HG03097 (cell line): Measurements from ENCODE around the gene SPTBN5.

ENCODE experiments used
- ATAC-seq: cut with Tn5 transposase; IDR thresholded peaks from one replicate; pipeline ENCODE4 v1.9.1; 2021; ENCODE audit not compliant: unreplicated experiment, low FRiP score

SPTBN5 gene

DNA sequence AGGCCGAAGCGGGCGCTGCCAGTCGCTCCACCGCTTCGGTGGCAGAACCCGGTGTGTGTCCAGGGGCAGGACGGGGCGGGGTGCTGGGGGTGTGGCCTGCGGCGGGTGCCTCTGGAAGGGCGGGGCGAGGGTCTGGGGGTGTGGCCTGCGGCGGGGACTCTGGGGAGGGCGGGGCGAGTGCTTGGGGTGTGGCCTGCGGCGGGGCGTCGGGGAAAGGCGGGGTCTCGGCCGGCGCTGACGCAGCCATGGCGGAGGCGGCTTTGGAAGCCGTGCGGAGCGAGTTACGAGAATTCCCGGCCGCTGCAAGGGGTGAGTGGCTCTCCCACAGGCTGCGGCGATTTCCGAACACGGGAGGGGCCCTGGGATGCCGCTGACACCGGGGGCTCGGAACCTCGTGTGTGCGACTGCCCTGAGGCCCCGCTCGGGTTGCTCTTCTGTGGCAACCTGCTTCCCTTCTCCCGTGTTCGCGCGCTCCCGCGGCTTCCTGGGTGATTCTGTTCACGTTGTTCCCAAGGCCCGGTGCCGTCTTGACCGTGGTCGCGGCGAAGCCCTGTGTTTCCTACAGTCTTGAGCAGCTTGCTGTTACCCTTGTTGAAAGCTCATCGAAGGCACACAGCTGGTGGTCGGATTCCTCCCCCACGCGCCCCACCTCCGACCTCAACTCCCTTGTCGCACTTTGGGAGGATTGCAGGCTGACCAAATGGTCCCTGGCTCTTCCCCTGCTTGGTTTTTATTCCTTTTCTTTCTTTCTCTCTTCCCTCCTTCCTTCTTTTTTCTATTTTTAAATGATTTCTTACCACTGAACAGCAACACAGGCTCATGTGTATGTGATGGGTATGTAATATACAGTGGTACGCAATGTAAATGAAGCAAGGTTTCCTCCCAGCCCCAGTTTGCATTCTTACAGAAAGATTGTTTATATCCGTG lies 65.7 kb downstream of the SPTBN5 start, which contains the start of gene JMJD7:
JMJD7 (plus strand) TSS at position 213 of the 927 bp plus-strand sequence; CDS start at position 246, 33 bp downstream.
- peak; percentile 46 for ATAC-seq

DNA sequence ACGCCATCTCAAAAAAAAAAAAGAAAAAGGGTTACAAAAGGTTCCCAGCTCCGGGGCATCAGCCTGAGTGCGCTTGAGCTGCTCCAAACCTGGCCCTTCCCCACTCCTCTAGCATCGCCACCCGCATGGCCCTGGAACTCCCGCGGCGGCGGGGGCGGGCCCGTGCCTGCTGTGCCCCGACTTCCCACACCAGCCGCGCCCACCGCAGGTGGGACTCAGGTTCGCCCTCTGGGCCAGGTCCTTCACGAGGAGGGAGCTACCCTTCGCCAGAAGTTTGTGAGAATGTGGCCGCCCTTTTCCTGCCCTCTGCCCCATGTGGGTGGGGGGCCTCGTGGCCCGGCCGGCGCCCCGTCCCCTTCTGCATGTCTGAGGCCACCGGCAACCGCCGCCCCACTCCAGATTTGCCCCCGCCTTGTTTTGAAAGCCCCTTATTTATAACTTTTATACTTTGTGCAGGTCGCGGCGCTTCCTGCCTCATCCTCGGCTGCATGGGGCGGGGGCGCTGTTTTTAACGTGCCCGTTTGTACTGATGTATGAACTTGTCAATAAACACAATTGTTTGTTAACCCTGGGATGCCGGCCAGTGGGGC lies 66.5 kb downstream of the SPTBN5 start:
- ATAC-seq, result peak; percentile 18

DNA sequence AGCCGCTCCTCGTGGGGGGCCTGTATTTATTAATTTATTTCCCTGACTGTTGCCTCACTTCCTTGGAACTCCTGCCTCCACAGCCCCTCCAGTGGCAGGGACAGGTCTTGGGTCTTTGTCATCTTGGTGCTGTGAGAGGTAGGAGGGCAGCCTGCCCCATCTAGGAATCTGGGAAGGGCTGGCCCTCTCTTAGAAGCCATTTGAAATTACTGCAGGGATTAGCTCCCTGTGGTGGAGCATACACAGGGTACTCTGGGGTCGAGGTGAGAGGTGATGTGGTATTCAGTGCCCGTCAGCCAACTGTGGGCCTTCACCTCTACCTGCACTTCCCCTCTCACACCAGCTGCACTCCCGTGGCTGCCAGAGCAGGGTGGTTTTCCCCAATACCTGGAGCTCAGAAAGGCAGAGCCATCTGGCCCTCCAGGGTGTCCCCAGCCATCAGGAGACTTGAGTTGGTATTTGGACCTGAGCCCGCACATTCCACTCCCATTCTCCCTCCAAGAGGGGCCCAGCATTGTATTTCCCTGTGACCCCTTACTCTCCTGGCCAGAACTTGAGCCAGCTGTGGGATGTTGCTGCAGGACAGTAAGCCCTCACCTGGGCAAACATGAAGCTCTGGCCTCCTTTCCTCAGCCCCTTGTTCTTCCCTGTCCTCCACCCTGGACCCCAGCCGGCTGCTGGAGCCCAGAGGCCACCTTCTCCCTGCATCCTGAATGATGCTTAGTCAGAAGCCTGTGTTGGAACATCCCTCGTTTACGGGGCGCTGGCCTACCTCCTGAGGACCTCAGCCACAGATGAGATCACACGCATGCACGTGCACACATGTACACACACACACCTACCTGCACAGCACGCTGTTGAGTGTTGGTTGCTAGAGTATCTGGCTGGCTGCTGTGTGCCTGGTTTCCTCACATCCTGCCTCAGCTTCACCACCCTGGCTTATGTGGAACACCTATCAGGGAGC lies 68.0 kb downstream of the SPTBN5 start:
- ATAC-seq, result no peak

DNA sequence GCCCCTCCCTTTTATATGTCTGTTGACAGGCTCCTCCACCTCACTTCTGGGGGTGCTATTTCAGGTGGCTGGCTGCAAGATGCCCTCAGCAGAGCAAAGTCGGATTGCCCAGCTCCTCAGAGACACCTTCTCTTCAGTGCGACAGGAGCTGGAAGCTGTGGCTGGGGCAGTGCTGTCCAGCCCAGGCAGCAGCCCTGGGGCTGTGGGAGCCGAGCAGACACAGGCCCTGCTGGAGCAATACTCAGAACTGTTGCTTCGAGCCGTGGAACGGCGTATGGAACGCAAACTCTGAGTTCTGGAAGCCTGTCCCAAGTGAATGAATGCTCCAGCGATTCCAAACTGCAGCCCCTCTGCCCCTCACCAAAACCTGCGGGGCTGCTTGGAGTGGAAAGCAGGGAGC lies 68.7 kb downstream of the SPTBN5 start:
- no peak for ATAC-seq

DNA sequence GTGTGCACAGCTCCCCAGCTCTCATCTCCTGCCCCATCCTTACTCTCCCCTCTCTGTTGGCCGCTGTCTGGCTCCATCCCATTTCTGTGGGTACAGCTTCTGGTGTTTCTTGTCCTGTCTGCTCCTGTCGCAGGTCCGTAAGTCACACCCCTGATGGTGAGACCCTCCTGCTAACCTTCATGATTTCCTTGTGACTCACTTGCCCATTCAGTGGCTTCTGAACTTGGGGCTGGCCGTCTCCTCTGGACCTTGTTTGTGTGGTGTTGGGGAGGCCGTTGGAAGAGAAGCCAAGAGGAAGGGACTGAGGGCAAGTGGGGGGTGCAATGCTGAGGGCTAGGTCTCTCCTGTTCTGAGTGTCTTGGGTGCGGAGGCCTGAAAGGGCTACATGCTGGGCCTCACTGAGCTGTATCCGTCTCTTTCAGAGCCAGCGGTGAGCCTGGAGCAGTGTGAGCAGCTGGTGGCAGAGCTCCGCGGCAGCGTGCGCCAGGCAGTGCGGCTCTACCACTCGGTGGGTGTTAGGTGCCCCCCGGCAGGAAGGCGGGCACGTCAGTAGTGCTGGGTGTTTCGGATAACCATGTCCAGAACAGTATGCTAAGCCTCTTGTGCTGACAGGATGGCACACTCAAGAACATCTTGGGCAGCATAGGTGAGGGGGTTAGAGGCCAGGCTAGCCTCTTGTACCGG lies 69.6 kb downstream of the SPTBN5 start:
- ATAC-seq, result no peak

DNA sequence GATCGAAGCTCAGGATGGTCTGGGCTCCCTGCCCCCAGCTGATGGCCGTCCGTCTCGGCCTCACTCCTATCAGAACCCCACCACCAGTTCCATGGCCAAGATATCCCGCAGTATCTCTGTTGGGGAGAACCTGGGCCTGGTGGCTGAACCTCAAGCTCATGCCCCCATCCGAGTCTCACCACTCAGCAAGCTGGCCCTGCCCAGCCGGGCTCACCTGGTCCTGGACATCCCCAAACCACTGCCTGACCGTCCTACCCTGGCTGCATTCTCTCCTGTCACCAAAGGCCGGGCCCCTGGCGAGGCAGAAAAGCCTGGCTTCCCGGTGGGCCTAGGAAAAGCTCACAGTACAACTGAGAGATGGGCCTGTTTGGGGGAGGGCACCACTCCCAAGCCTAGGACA lies 70.4 kb downstream of the SPTBN5 start:
- no peak for ATAC-seq

DNA sequence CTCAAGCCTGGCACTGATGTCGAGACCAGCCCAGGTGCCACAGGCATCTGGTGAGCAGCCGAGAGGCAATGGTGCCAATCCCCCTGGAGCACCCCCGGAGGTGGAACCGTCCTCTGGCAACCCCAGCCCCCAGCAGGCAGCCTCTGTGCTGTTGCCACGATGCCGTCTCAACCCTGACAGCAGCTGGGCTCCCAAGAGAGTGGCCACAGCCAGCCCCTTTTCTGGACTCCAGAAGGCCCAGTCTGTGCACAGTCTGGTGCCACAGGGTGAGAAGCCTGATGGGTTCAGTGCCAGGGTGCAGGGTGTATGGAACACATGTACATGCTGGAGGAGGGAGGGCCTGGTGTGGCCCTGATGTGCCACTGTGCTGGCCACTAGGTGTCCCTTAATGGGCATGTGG lies 70.9 kb downstream of the SPTBN5 start:
- ATAC-seq, result no peak

DNA sequence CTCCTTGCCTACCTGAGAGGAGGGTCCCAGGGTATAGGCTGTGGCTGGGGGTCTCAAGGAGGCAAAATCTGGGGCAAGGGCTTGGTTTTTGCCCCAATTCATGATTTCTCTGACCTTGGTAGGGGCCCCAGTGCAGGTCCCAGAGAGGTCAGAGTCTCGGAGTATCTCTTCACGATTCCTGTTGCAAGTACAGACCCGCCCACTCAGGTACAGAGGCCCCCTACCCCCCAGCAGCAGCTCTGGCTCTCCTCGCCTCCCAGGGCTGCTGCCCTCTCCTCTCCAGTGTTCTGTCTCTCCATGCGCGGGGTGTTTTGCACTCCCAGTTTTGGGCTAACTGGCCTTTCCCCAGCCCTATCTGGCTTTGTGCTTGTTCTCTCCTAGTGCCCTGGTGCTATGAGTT lies 71.4 kb downstream of the SPTBN5 start:
- ATAC-seq, result no peak

DNA sequence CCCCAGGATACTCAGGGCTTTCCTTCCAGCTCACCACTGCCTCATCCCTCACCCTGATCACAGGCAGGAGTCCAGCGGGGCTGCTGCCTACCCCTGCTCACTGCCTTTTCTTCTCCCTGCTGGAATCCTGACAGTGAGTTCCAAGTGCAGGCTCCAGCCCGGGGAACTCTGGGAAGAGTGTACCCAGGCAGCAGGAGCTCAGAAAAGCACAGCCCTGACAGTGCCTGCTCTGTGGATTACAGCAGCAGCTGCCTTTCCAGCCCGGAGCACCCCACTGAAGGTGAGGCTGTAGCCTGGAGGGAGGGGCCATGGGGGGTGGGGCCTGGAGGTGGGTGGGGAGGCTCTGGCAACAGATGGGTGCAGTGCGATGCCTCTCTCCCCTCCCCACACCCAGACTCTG lies 72.0 kb downstream of the SPTBN5 start:
- ATAC-seq, result no peak

DNA sequence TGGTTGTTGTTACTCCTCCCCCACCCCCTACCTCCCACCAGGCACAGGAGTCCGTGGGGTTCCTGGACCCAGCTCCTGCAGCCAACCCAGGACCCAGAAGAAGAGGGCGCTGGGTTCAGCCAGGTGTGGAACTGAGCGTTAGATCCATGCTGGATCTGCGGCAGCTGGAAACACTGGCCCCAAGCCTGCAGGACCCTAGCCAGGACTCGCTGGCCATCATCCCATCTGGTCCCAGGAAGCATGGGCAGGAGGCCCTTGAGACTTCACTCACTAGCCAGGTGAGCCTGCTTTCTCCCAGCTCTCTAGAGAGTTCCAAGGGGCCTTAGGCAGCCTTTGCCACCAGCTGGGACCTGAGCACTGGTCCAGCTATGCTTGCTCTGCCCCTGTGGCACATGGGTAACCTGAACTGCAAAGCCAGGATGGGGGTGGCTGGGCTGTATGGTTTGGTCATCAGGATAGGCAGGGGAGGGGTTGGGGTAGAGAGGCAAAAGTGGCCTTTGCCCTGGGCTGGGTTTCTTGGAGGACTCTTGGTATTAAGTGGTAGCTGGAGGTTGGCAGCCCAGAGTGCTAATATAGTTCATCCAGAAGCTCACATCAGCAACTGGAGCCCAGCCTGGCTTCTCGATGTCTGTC lies 72.9 kb downstream of the SPTBN5 start:
- ATAC-seq, result no peak

DNA sequence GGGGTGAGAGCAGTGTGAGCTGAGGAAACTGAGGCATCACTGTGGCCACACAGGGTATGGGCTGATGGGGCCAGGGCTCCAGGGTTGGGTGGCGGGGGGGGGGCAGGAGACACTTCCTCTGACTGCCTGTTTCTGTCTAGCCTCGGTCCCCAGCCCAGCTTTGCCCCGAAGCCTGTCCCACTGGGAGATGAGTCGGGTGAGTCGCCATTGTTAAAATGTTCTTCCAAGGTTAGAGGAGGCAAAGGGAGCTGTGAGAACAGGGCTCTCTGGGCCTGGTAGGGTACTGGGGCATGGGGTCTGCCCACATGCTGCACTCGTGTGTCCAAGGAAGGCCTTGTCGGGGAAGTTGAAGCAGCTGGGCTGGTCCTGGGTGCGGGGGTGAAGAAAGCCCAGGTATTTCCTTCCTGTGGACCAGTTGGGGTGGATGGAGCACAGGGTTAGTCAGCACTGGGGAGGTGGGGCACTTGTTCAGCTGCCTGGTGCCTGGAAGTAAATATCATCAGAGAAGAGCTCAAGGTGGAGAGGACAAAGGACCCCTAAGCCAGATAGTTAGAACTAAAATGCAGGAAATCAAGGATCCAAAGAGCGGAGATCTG lies 74.3 kb downstream of the SPTBN5 start:
- no peak for ATAC-seq

DNA sequence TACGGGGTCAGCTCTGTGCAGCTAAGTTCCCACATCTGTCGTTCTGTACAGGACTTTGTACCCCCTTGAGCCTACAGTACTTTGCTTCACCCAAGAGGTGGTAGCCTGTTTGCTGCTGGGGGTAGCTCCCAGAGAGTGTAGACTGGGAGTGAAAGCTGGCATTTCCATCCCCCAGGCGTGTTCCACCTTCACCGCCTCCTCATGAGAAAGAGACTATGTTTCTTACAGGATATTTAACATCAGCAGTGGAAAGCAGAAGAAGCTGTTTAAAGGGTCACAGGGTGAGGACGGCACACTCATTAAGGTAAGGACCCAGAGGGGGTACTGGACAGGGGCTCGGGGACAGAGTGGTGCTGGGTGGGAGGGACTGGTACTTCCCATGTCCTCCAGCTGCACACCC lies 76.1 kb downstream of the SPTBN5 start:
- no peak for ATAC-seq

DNA sequence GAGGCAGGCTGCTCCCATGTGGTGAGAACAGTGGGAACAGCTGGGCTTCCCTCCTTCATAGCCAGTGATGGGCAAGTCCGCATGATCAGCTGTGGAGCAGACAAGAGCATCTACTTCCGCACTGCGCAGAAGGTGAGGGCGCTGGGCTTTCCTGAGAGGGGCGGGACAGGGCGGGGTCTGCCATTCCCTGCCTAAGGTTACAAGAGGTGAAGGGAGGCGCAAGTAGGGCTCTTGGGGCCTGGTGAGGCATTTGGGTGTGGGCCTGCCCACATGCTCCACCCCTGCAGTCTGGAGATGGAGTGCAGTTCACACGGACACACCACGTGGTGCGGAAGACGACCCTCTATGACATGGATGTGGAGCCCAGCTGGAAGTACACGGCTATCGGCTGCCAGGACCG lies 76.5 kb downstream of the SPTBN5 start:
- ATAC-seq, result no peak

DNA sequence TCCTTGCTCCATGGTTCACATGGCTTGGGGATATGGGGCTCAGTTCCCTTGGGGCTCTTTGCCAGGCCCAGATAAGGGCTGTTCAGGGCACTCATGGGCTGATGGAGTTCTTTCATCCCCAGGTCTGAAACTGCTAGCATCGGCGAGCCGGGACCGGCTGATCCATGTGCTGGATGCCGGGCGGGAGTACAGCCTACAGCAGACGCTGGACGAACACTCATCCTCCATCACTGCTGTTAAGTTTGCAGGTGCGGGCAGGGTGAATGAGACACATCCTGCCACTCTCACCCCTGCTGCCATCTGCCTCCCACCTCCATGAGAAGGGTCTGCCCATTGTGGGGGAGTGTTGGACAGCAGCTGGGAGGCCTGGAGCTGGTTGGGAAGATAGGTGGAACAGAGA lies 77.1 kb downstream of the SPTBN5 start:
- no peak for ATAC-seq

DNA sequence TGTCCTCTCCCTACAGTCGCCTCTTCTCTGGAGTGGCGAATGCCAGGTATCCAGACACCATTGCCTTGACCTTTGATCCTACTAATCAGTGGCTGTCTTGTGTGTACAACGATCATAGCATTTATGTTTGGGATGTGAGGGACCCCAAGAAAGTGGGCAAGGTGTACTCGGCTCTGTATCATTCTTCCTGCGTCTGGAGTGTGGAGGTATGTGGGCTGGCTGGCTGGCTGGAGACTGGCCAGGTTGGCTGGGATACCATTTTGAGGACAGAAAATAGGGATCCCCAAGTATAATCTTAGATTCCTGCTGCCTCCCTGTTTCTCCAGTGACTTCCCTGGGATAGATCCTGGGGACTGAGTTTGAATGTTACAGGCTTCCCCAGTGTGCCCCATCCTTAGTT lies 79.3 kb downstream of the SPTBN5 start:
- ATAC-seq, result no peak

DNA sequence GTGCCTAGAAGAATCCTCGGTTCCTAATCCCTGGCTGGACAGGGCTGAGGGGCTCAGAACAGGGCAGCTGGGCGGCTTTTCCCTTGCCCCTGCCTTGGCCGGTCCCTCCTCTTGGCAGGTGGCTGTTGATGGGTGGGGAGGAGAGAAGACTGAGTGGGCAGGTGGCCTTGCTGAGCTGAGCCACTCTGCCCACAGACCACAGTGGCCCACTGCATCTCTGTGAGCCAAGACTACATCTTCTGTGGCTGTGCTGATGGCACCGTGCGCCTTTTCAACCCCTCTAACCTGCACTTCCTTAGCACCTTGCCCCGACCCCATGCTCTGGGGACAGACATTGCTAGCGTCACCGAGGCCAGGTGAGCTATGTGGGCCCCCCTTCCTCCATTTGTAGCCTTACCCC lies 80.4 kb downstream of the SPTBN5 start:
- ATAC-seq, result no peak

DNA sequence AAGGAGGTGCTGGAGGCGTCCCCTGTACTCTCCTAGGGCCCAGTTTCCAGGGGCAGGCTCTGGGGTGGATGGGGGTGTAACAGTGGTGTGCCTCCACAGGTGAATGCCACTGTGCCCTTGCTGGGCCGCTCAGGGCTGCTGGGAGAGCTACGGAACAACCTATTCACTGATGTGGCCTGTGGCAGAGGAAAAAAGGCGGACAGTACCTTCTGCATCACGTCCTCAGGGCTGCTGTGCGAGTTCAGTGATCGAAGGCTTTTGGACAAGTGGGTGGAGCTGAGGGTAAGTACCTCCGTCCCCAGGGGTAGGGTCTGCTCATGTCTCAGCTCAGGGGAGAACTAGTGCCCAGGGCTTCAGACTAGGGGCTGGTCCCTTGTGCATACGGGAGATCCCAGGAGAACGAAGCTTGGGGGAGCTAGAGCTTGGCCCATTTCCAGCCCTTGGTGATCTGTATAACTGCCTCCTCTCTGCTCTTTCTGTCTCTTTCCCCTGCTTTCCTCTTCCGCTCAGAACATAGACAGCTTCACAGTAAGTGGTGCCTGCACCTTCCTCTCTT lies 81.0 kb downstream of the SPTBN5 start:
- no peak for ATAC-seq

DNA sequence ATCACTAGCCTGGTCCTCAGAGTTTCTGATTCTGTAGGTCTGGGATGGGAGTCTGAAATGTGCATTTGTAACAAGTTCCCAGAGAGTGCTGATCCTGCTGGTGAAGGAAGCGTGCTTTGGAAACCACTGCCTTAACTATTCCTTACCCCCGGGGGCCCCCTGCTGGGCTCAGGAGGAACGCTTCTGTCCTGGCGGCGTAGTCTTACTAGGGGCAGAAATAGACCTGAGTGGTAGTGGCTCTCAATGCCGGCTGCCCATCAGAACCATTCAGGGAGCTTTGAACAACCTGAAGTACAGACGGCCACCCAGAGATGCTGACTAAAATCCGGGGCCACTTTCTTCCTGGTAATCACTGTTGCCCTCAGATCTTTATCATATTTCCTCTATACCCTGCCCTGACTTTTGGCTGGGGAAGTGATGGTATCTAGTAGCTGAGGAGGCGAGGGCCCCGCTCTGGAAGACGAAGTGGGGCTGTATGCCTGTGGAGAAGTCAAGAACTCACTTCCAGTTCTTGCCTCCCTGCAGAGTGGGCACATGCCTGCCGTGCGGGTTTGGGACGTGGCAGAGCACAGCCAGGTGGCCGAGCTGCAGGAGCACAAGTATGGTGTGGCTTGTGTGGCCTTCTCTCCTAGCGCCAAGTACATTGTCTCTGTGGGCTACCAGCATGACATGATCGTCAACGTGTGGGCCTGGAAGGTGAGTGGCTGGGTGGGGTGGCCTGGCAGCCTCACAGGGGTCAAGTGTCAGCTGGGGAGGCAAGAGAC lies 82.2 kb downstream of the SPTBN5 start:
- no peak for ATAC-seq
